Activated CD8-positive, alpha-beta memory T cell treated with anti-CD3 and anti-CD28 coated beads for 36 hours (primary cell): ENCODE results near the gene KIF14. TPM values are rescaled to one million over a fixed set of nuclear protein-coding genes. Genes with fewer than 3 reads are reported as not detected.
"Not testable (repeated sequence)": the region's sequence is repeated elsewhere in the genome, so short reads cannot be mapped to it uniquely, and the experiment has no call there.

Experiments used
- CTCF ChIA-PET: fragments of 350-600 bp; sonication (Branson Sonifier 250); formaldehyde crosslinking; loops from one replicate; lab custom pipeline; 2021; ENCODE audit warnings: antibody characterized with exemption; lab: Charles Lee
- POLR2A ChIA-PET: fragments of 350-600 bp; sonication (Branson Sonifier 250); formaldehyde crosslinking; loops from one replicate; lab custom pipeline; 2021; ENCODE audit warnings: antibody characterized with exemption; lab: Charles Lee
- total RNA-seq, 2 experiments: library from RNA; stranded (reverse); gene quantifications; one replicate each; pipeline ENCODE4 v1.2.3, GENCODE V29; 2021

Gene KIF14
- total RNA-seq, 2 experiments from 2014 or later: 12.4 to 12.6 TPM

DNA sequence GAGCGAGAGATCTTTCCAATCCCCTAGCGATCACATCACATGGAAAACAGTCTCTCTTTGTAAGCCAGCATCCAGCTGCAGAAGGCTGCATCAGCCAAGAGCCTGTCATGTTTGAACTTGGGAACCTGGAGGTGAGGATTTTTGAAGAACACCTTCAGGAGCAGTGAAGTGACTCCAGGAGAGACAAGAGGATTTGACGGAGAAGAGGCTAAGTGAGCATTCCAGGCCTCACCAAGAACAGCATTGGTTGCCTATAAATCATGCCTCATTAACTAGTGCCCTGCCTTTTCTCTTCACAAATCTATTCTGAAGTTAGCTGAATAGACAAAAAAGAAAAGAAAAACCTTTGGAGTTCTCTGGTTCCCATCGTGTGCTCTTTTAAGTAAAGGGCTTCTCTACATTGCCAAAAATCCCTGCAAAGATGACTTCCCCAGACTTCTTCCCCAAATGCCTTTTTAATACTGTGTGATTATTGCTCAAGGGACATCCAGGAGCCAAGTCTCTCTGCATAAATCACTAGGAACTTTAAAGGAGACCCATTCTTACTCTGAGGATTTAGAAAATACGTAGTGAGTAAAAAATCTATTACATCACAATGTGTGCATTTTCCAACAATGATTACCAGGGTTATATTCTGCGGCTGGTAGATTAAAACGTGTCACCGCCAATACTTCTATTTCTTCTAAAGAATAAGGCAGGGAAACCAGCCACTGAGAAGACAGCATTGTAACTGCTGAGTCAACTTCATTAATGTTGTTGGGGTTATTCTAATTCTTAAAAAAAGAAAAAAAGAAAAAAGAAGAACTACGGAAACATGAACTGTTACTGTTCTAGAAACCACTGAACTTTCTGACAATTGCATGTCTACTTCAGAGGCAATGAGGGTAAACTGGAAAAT, 95.2 kb downstream of the KIF14 start:
- ChIA-PET CTCF (interaction anchor here (2.0 kb wide), 1 partner anchor 10 kb away, joined by 9 read pairs; no protein-coding TSS in a partner anchor), POLR2A (no interaction called here)

DNA sequence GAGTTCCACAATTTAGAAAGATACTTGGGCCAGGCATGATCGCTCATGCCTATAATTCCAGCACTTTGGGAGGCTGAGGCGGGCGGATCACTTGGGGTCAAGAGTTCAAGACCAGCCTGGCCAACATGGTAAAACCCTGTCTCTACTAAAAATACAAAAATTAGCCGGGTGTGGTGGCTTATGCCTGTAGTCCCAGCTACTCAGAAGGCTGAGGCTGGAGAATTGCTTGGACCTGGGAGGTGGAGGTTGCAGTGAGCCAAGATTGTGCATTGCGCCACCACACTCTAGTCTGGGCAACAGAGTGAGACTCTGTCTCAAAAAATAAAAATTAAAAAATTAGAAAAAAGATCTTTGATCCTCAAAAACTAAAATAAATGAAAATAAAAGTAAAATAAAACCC, 96.0 kb downstream of the KIF14 start:
- CTCF ChIA-PET: interaction anchor here (0.6 kb wide), 1 partner anchor 10 kb away, joined by 3 read pairs; no protein-coding TSS in a partner anchor
- POLR2A ChIA-PET: not testable (repeated sequence)

DNA sequence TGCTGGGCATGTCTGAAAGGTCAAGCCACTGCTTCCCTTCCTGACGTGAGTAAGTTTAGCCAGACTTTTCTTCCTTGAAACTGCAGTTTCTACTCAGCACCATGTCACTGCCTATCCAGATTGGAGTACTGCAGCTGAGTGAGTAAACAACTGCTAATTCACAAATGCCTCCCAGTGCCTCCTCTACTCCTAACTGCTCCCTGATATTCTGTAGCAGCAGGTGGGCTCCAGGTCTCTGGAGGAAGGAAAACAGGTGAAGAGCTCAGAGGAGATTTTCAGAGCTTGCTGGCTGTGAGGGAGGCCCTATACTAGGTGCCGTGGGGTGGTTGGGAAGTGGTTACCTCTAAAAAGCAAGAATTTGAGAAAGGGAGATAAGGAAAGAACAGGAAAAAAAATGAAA, 96.5 kb downstream of the KIF14 start:
- CTCF ChIA-PET: interaction anchor here (0.6 kb wide), 1 partner anchor 11 kb away, joined by 3 read pairs; no protein-coding TSS in a partner anchor
- POLR2A ChIA-PET: no interaction called here

DNA sequence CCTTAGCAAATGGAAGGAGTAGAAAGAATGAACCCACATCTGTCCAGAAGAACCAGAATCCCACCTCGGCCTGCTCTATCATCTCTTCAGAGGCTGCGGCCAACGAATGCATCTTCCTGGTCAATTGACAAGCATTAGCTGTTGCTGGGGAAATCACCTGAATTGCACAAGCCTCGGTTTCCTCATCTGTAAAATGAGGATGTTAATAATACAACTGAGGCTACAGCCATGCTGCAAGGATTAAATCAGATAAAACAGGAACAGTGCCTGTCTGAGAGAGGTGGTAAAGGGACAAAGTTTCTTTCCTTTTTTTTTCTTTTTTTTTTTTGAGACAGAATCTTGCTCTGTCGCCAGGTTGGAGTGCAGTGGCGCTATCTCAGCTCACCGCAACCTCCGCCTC, 99.8 kb downstream of the KIF14 start:
- CTCF ChIA-PET: interaction anchor here (0.7 kb wide), 1 partner anchor 218 kb away, joined by 4 read pairs; no protein-coding TSS in a partner anchor
- POLR2A ChIA-PET: no interaction called here

DNA sequence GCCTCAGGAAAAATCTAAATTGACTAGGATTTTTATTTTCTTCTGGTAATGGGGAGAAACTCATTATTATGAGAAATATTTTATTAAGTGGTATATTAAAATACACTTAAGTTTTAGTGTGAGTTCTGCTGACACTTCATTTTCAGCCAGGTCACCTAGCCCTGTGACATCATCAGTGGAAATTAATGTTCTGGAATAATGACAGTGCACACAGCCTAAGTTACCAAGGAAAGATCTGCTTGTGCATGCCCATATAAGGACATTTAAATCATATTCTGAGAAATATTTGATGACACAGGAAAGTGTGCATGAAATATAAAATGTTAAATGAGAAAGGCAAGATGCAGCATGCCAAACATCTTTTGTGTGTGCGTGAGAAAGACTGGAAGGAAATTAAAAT, 102.0 kb downstream of the KIF14 start:
- CTCF ChIA-PET: interaction anchor here (0.7 kb wide), 1 partner anchor 193 kb away, joined by 3 read pairs; no protein-coding TSS in a partner anchor

DNA sequence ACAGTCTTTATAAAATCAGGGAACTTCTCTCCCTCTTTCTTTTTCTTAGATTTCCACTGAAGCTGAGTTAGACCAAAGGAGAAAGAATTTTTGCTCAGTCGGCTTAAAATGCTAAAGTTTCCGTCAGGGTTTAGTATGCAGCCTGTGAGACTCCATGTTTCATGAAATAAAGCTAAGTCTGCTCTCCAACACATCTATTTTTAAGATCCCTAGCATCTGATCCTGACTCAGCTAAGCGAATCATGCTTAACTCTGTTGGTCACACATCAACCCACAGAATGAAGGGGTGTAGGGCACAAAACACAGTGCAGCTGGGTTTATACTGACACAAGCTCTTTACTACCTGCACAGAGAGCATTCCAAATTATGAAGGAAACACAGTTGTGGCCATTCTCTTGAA, 108.4 kb downstream of the KIF14 start:
- POLR2A ChIA-PET: interaction anchor here (0.9 kb wide), 1 partner anchor 358 kb away, joined by 5 read pairs; no protein-coding TSS in a partner anchor
- CTCF ChIA-PET: no interaction called here

More for the DNA sequence above, 102.0 kb downstream of the KIF14 start:
- POLR2A ChIA-PET: no interaction called here

DNA sequence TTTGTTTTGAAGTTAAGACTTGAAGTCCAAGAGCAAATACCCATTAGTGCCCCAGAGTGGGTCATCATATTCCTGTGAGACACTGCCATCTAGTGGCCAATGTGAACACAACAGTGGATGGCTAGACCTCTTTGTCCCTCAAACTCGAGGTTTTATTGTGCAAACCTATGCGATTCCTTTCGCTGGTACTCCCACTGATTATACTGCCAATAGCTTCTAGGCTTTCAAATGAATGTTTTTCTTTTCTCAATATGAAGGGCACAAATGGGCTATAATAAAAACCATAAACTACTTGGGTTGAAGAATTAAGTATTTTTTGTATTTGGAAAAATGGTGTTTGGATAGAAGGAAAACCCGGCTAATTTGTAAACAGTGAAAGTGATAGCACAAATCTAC, 110.3 kb downstream of the KIF14 start:
- ChIA-PET POLR2A (no interaction called here), CTCF (interaction anchor here (0.8 to 1.6 kb wide), 5 partner anchors 10 to 826 kb away, joined by 3 to 5 read pairs (median 3); no protein-coding TSS in a partner anchor)

DNA sequence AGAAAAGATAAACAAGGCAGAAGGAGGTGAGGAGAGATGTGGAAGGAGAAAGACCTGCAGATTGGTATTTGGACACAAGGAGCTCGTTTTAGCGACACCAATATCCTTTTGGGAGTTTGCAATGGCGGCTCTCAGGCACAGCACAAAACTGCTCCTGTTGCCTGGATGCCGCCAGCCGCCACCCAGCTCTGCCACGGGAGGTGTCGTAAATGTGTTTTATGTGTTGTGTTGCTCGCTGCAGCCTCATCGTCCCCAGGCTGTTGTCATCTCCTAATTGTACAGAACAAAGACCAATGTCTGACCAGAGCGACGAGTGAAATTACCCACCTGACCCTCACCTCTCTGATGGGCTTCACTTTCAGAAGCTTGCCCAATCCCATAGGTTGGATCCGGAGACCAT, 114.1 kb downstream of the KIF14 start:
- ChIA-PET CTCF (no interaction called here), POLR2A (no interaction called here)

DNA sequence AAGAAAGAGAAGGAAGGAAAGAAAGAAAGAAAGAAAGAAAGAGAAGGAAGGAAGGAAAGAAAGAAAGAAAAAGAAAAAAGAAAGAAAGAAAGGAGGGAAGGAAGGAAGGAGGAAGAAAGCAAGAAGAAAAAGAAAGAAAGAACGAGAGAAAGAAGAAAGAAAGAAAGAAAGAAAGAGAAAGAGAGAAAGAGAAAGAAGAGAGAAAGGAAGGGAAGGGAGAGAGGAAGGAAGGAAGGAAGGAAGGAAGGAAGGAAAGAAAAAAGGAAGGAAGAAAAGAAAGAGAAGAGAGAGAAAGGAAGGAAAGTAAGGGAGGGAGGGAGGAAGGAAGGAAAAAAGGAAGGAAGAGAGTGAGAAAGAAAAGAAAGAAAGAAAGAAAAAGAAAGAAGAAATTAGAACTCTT, 115.3 kb downstream of the KIF14 start:
- ChIA-PET CTCF (interaction anchor here (0.6 kb wide), 1 partner anchor 16 kb away, joined by 4 read pairs; no protein-coding TSS in a partner anchor), POLR2A (no interaction called here)

Other genes with a start within 250 kb of the KIF14 start
- 10 to 100 TPM; 17.9 to 18.5 TPM for gene ZNF281, start 210.7 kb downstream of the KIF14 start, total RNA-seq
- 10 to 100 TPM; 22.3 to 23.5 TPM for gene DDX59, start 49.2 kb upstream of the KIF14 start, total RNA-seq
- gene CAMSAP2, start 118.1 kb upstream of the KIF14 start, total RNA-seq: 1 to 10 TPM; 2.7 to 3.3 TPM